Measurements from ENCODE around the gene SLC23A2.

DNA sequence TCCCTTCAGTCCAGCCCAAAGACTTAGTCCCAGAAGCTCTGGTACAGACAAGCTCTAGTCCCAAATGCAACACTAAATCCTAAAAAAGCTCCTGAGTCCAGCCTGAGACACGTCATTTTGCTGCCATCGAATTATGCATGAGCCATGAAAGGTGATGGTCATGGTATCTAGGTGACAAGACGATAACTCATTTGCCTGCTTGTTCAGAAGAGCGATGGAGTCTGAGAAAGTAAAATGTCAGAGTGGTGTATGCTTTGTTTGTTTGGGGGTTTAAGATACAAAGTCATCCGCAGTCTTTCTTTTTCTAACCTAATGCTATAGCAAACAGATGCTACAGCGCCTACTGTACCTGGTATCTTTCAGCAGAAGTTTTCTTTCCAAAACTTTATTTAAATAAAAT is 54.7 kb downstream of the SLC23A2 start:
- TF ChIP-seq, protein P1, sequence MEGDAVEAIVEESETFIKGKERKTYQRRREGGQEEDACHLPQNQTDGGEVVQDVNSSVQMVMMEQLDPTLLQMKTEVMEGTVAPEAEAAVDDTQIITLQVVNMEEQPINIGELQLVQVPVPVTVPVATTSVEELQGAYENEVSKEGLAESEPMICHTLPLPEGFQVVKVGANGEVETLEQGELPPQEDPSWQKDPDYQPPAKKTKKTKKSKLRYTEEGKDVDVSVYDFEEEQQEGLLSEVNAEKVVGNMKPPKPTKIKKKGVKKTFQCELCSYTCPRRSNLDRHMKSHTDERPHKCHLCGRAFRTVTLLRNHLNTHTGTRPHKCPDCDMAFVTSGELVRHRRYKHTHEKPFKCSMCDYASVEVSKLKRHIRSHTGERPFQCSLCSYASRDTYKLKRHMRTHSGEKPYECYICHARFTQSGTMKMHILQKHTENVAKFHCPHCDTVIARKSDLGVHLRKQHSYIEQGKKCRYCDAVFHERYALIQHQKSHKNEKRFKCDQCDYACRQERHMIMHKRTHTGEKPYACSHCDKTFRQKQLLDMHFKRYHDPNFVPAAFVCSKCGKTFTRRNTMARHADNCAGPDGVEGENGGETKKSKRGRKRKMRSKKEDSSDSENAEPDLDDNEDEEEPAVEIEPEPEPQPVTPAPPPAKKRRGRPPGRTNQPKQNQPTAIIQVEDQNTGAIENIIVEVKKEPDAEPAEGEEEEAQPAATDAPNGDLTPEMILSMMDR (IDR thresholded peaks at IDR 0.05) = no peak
- TF ChIP-seq POLR2A (IDR thresholded peaks at IDR 0.05) = no peak
